ENCODE results near the gene CPVL. TPM values are rescaled to one million over a fixed set of nuclear protein-coding genes. Genes with fewer than 3 reads are reported as not detected.

Gene CPVL
- total RNA-seq, result 132 TPM

GRCh38 chr7:29146057-29146706, at the start of gene CPVL:
CPVL (minus strand) TSS chr7:29146537; CDS start chr7:29121061, 25,476 bp downstream.
- Histone ChIP-seq H3K9me3 (ENCODE audit: low read depth, low read length) (no peaks in the 10 kb centered on the region), H3K27me3 (ENCODE audit: insufficient read depth, low read length) (peaks cover 25% of the 10 kb centered on the region), H3K4me1 (ENCODE audit: insufficient read depth, low read length) (peaks cover 82% of the 10 kb centered on the region), H3K4me3 (ENCODE audit: low read length) (peak within 1 kb of the TSS; percentile 54)

GRCh38 chr7:29194594-29195427, 48.5 kb upstream of the CPVL start, which contains the start of gene CHN2:
CHN2 (plus strand) TSS chr7:29194775.
- Histone ChIP-seq H3K4me3 (ENCODE audit: low read length) (peak within 1 kb of the TSS; percentile 54), H3K27me3 (ENCODE audit: insufficient read depth, low read length) (peaks cover 18% of the 10 kb centered on the region), H3K9me3 (ENCODE audit: low read depth, low read length) (no peaks in the 10 kb centered on the region), H3K4me1 (ENCODE audit: insufficient read depth, low read length) (peaks cover 31% of the 10 kb centered on the region)

- peaks cover 29% of the 10 kb centered on the region for H3K4me1 ChIP-seq (ENCODE audit: insufficient read depth, low read length)
- no peaks in the 10 kb centered on the region for H3K9me3 ChIP-seq (ENCODE audit: low read depth, low read length)
- H3K27me3 ChIP-seq (ENCODE audit: insufficient read depth, low read length), result peaks cover 18% of the 10 kb centered on the region
- peak overlapping the region; percentile 54 for H3K4me3 ChIP-seq (ENCODE audit: low read length)
These were observed 47.9 kb upstream of the CPVL start for GRCh38 chr7:29194206-29194593.

- Histone ChIP-seq H3K9me3 (ENCODE audit: low read depth, low read length) (no peaks in the 10 kb centered on the region), H3K4me1 (ENCODE audit: insufficient read depth, low read length) (peaks cover 29% of the 10 kb centered on the region), H3K4me3 (ENCODE audit: low read length) (no peak overlapping the region), H3K27me3 (ENCODE audit: insufficient read depth, low read length) (peaks cover 18% of the 10 kb centered on the region)
These were observed 47.2 kb upstream of the CPVL start for GRCh38 chr7:29193316-29194205.

DNA sequence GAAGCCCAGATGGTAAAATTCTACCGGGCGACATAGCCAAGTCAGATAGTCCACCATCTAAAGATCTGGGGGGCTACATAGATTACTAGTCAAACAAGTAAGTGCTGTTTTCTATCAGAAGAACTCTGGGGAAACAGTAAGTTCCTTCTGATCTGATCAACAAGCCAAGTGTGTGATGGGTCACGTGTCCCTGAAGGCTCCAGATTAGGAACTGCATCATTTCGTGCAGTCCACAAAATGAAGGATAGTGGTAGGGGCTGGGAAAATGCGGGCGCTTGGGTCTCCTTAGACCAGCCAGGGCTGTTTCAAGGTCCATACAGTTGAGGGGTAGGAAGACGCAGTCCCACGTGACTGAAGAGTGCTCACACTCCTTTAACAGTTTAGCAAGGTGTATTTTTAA, 46.5 kb upstream of the CPVL start:
- no peaks in the 10 kb centered on the region for H3K9me3 ChIP-seq (ENCODE audit: low read depth, low read length)

DNA sequence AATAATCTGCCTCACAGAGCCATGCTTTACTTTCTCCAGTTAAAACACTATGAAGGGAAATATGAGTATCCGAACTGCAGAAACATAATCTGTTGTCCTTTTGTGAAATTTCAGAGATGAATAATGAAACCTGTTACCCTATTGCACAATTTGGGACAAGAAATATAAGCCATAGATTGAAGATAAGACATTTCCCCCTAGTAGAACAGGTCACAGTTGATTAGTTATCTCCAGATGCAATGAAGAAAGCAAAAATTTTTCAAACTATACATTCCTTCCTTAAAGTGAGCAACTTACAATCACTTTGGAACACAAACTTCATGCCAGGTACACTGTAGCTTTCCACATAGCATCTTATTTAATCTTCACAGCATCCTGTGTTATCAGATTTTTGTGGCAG, 46.0 kb upstream of the CPVL start:
- Histone ChIP-seq H3K4me3 (ENCODE audit: low read length) (no peak overlapping the region), H3K9me3 (ENCODE audit: low read depth, low read length) (no peaks in the 10 kb centered on the region), H3K4me1 (ENCODE audit: insufficient read depth, low read length) (peaks cover 21% of the 10 kb centered on the region), H3K27me3 (ENCODE audit: insufficient read depth, low read length) (peaks cover 18% of the 10 kb centered on the region)

More for the DNA sequence above, 46.5 kb upstream of the CPVL start:
- peaks cover 26% of the 10 kb centered on the region for H3K4me1 ChIP-seq (ENCODE audit: insufficient read depth, low read length)
- peaks cover 18% of the 10 kb centered on the region for H3K27me3 ChIP-seq (ENCODE audit: insufficient read depth, low read length)
- no peak overlapping the region for H3K4me3 ChIP-seq (ENCODE audit: low read length)

DNA sequence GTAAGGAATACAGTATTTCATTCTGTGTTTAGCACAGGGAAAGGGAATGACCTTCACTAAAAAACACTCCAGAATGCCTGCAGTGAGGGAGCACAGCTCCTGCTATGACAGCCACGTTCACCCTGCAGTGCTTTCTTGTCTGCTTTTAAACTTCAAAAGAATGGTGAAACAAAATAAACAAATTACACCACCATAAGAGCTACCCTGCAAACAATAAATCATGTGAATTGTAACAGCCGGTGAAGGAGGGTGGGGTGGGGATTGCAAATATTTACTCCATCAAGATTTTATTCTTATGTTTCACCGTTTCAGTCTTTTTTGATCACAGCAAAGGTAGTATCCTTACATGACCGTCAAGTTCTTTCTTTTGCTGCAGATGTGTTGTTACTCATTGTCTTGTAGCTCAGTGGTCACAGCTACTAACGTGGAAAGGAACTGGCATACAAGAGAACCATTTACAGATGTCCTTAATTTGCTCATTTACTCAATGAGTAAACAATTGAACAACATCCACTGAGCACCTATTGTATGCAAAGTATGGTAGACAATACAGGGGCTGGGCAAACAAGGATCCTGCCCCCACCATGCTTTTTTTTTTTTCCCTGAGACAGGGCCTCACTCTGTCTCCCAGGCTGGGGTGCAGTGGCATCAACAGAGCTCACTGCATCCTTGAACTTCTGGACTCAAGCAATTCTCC, 44.2 kb upstream of the CPVL start:
- Histone ChIP-seq H3K9me3 (ENCODE audit: low read depth, low read length) (no peaks in the 10 kb centered on the region), H3K4me3 (ENCODE audit: low read length) (no peak overlapping the region), H3K4me1 (ENCODE audit: insufficient read depth, low read length) (peaks cover 3% of the 10 kb centered on the region), H3K27me3 (ENCODE audit: insufficient read depth, low read length) (peaks cover 10% of the 10 kb centered on the region)

- no peaks in the 10 kb centered on the region for H3K4me1 ChIP-seq (ENCODE audit: insufficient read depth, low read length)
- no peaks in the 10 kb centered on the region for H3K9me3 ChIP-seq (ENCODE audit: low read depth, low read length)
These were observed 43.4 kb upstream of the CPVL start for GRCh38 chr7:29189743-29190201.

GRCh38 chr7:29185613-29186012, 39.3 kb upstream of the CPVL start:
- H3K4me3 ChIP-seq (ENCODE audit: low read length), result no peak overlapping the region
- no peaks in the 10 kb centered on the region for H3K27me3 ChIP-seq (ENCODE audit: insufficient read depth, low read length)
- H3K4me1 ChIP-seq (ENCODE audit: insufficient read depth, low read length), result no peaks in the 10 kb centered on the region
- H3K9me3 ChIP-seq (ENCODE audit: low read depth, low read length), result no peaks in the 10 kb centered on the region

More at GRCh38 chr7:29189743-29190201, 43.4 kb upstream of the CPVL start:
- H3K4me3 ChIP-seq (ENCODE audit: low read length), result no peak overlapping the region
- peaks cover 9% of the 10 kb centered on the region for H3K27me3 ChIP-seq (ENCODE audit: insufficient read depth, low read length)

GRCh38 chr7:29184599-29184998, 38.3 kb upstream of the CPVL start:
- Histone ChIP-seq H3K27me3 (ENCODE audit: insufficient read depth, low read length) (no peaks in the 10 kb centered on the region), H3K4me3 (ENCODE audit: low read length) (no peak overlapping the region), H3K9me3 (ENCODE audit: low read depth, low read length) (no peaks in the 10 kb centered on the region), H3K4me1 (ENCODE audit: insufficient read depth, low read length) (no peaks in the 10 kb centered on the region)

DNA sequence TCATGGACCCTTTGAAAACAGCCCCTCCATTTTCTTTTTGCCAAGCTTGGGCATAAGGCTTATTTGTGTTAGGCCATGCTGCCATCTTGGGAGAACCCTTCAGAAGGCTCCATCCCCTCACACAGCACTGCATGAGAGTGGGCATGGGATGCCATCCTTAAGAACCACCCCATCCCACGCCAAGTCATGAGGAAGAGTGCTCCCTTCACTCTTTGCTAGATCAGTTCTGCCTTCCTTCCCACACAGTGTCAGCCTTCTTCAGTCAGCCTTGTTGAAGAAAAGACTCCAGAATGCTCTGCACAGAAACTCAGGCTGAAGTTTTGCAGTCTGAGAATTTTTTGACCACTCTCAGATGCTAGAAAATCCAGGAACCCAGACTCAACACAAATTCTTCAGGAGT, 32.8 kb upstream of the CPVL start:
- peaks cover 11% of the 10 kb centered on the region for H3K4me1 ChIP-seq (ENCODE audit: insufficient read depth, low read length)
- no peaks in the 10 kb centered on the region for H3K9me3 ChIP-seq (ENCODE audit: low read depth, low read length)
- H3K4me3 ChIP-seq (ENCODE audit: low read length), result no peak overlapping the region
- no peaks in the 10 kb centered on the region for H3K27me3 ChIP-seq (ENCODE audit: insufficient read depth, low read length)

DNA sequence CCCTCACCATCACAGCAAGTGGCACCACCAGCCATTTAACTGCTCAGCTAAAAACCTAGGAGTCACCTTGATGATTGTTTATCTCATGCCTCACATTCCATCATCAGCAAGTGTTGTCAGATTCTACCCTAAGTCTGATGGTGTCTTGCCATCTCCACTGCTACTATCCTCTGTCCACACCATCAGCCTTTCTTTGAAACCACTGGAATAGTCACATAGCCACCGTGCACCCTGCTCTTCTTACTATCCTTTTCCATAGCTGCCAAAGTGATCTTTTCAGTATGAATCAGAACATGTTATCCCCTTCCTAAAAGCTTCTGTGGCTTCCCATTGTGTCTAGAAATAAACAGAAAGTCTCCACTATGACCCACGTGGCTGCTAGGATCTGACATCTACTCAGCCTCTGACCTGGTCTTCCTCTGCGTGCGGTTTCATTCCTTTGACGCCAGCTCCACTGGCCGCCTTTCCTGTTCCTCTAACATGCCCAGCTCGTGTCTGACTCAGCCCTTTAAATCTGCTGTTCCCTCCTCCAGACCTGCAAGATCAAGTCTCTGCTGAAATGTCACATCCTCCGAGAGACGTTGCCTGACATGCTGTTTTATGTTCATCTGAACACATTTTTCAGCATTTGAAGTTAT, 31.7 kb upstream of the CPVL start:
- H3K4me1 ChIP-seq (ENCODE audit: insufficient read depth, low read length), result peaks cover 11% of the 10 kb centered on the region
- no peaks in the 10 kb centered on the region for H3K27me3 ChIP-seq (ENCODE audit: insufficient read depth, low read length)
- no peak overlapping the region for H3K4me3 ChIP-seq (ENCODE audit: low read length)
- H3K9me3 ChIP-seq (ENCODE audit: low read depth, low read length), result no peaks in the 10 kb centered on the region

GRCh38 chr7:29173458-29173857, 27.1 kb upstream of the CPVL start:
- Histone ChIP-seq H3K9me3 (ENCODE audit: low read depth, low read length) (no peaks in the 10 kb centered on the region), H3K4me1 (ENCODE audit: insufficient read depth, low read length) (peaks cover 10% of the 10 kb centered on the region), H3K27me3 (ENCODE audit: insufficient read depth, low read length) (peaks cover 3% of the 10 kb centered on the region), H3K4me3 (ENCODE audit: low read length) (no peak overlapping the region)

- Histone ChIP-seq H3K27me3 (ENCODE audit: insufficient read depth, low read length) (peaks cover 3% of the 10 kb centered on the region), H3K9me3 (ENCODE audit: low read depth, low read length) (peaks cover 5% of the 10 kb centered on the region), H3K4me1 (ENCODE audit: insufficient read depth, low read length) (no peaks in the 10 kb centered on the region), H3K4me3 (ENCODE audit: low read length) (no peak overlapping the region)
These were observed 24.4 kb upstream of the CPVL start for GRCh38 chr7:29170781-29171180.
